Fibroblast of pulmonary artery (primary cell): ENCODE results near the gene LSP1.
A peak's percentile ranks its signal among the peaks of the same experiment; 100 is the strongest.

ENCODE experiments used
- DNase-seq: peaks from one replicate; pipeline ENCODE4 v3.0.0-alpha.2; 2010; ENCODE audit warnings: low read depth
- H3K4me3 ChIP-seq: replicated peaks from 2 replicates; pipeline ENCODE4 v1.5.1; 2011; ENCODE audit warnings: low read depth, mild to moderate bottlenecking, control low read depth, low read length, moderate library complexity
- TF ChIP-seq, protein P1 (sequence below): IDR thresholded peaks from 2 replicates; pipeline ENCODE4 v1.5.1; 2011; ENCODE audit warnings: mild to moderate bottlenecking, control low read depth, low read length, inconsistent platforms; ENCODE audit errors: missing control alignments

The LSP1 gene

GRCh38 chr11:1834062-1834610 lies 18.7 kb upstream of the LSP1 start:
- no peak for DNase-seq
- no peak overlapping the region for H3K4me3 ChIP-seq
- TF ChIP-seq, protein P1, sequence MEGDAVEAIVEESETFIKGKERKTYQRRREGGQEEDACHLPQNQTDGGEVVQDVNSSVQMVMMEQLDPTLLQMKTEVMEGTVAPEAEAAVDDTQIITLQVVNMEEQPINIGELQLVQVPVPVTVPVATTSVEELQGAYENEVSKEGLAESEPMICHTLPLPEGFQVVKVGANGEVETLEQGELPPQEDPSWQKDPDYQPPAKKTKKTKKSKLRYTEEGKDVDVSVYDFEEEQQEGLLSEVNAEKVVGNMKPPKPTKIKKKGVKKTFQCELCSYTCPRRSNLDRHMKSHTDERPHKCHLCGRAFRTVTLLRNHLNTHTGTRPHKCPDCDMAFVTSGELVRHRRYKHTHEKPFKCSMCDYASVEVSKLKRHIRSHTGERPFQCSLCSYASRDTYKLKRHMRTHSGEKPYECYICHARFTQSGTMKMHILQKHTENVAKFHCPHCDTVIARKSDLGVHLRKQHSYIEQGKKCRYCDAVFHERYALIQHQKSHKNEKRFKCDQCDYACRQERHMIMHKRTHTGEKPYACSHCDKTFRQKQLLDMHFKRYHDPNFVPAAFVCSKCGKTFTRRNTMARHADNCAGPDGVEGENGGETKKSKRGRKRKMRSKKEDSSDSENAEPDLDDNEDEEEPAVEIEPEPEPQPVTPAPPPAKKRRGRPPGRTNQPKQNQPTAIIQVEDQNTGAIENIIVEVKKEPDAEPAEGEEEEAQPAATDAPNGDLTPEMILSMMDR, result no peak

GRCh38 chr11:1834779-1835670 lies 17.9 kb upstream of the LSP1 start, which contains the start of gene SYT8:
SYT8 (plus strand) TSS chr11:1834990; CDS start chr11:1835106, 116 bp downstream.
- no peak within 1 kb of the TSS for H3K4me3 ChIP-seq
- no peak for DNase-seq
- TF ChIP-seq, protein P1, result no peak

GRCh38 chr11:1835671-1836010 lies 17.2 kb upstream of the LSP1 start:
- DNase-seq, result no peak
- no peak overlapping the region for H3K4me3 ChIP-seq
- TF ChIP-seq, protein P1, result no peak

DNA sequence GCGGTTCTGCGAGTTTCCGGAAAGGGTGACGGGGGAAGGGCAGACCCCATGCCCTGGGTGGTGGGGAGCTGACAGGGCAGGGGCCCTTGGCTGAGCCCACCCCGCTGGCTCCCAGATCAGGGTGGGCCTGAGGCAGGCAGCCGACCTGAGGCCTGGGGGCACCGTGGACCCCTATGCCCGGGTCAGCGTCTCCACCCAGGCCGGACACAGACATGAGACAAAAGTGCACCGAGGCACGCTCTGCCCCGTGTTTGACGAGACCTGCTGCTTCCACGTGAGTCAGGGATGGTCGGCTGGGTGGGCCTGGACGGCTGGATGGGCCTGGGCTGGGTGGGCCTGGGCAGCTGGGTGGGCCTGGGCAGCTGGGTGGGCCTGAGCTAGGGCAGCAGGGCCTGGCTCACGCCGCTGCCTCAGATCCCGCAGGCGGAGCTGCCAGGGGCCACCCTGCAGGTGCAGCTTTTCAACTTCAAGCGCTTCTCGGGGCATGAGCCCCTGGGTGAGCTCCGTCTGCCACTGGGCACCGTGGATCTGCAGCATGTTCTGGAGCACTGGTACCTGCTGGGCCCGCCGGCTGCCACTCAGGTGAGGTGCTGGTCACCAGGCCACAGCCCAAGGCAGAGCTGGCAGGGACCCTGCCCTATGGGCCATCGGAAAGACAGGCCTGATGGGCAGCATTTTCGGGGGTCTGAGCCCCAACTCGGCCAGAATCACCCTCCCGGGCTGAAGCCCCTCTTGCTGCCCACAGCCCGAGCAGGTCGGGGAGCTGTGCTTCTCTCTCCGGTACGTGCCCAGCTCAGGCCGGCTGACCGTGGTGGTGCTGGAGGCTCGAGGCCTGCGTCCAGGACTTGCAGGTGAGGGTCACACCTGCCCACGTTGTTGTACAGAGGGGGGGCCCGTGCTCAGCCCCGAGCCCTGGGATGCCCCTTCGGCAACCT lies 16.6 kb upstream of the LSP1 start:
- no peak overlapping the region for H3K4me3 ChIP-seq
- DNase-seq, result no peak
- TF ChIP-seq, protein P1, result no peak

DNA sequence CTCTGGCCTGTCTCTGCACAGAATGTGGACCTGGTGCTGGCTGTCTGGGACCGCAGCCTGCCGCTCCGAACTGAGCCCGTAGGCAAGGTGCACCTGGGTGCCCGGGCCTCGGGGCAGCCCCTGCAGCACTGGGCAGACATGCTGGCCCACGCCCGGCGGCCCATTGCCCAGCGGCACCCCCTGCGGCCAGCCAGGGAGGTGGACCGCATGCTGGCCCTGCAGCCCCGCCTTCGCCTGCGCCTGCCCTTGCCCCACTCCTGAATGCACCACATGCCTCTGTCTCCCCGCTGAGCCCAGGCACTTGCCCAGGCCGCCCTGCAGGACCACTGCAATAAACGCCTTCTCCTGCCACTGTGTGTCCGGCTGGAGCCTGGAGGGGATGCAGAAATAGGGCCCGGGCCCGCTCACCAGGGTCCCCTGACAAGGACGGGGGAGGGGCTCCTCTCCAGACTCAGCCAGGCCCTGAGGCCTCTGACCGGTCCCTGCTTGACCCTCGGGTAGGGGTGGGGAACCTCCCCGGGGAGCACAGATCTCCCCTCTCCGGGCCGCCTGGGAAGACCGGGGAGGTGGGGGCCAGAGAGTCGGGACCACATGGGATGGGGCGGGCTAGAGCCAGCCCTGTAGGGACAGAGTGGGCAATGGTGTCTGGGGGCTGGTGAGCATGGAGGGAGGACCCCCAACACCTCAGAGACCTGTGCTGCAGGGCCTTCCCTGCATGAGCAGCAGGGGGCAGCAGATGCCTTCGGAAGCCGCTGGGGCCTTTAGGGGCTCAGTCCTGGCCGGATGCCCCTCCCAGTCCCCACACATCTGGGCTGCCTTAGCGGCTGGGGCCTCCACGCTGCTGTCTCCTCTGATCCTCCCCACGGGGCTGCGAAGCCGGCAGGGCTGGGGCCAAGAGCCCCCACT lies 15.5 kb upstream of the LSP1 start:
- peak; percentile 59 for DNase-seq

More for the DNA sequence above, 15.5 kb upstream of the LSP1 start:
- TF ChIP-seq, protein P1, result peak; percentile 87
- no peak overlapping the region for H3K4me3 ChIP-seq
